ENCODE results near the gene MEI4. TPM values are rescaled to one million over a fixed set of nuclear protein-coding genes. Genes with fewer than 3 reads are reported as not detected.

The MEI4 gene
- total RNA-seq, 1 donor from 2014 or later, result 1.9 TPM

- TF ChIP-seq, protein P1, sequence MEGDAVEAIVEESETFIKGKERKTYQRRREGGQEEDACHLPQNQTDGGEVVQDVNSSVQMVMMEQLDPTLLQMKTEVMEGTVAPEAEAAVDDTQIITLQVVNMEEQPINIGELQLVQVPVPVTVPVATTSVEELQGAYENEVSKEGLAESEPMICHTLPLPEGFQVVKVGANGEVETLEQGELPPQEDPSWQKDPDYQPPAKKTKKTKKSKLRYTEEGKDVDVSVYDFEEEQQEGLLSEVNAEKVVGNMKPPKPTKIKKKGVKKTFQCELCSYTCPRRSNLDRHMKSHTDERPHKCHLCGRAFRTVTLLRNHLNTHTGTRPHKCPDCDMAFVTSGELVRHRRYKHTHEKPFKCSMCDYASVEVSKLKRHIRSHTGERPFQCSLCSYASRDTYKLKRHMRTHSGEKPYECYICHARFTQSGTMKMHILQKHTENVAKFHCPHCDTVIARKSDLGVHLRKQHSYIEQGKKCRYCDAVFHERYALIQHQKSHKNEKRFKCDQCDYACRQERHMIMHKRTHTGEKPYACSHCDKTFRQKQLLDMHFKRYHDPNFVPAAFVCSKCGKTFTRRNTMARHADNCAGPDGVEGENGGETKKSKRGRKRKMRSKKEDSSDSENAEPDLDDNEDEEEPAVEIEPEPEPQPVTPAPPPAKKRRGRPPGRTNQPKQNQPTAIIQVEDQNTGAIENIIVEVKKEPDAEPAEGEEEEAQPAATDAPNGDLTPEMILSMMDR (IDR thresholded peaks at IDR 0.05; ENCODE audit: unreplicated experiment), result no peak
- peaks cover 10% of the 10 kb centered on the region for H3K4me1 Mint-ChIP-seq (ENCODE audit: low read depth)
- no peak overlapping the region for H3K4me3 Mint-ChIP-seq (ENCODE audit: low read depth)
- peaks cover 8% of the 10 kb centered on the region for H3K9me3 Mint-ChIP-seq (ENCODE audit: low read depth)
- DNase-seq (ENCODE audit: low spot score, unreplicated experiment), result no peak
- H3K27me3 Mint-ChIP-seq, result no peaks in the 10 kb centered on the region
- no peak overlapping the region for H3K27ac Mint-ChIP-seq
- H3K36me3 Mint-ChIP-seq (ENCODE audit: insufficient read depth), result no peaks in the 10 kb centered on the region
Measured at GRCh38 chr6:77656999-77657764, 4.3 kb downstream of the MEI4 start.

- no peak overlapping the region for H3K27ac Mint-ChIP-seq
- peaks cover 6% of the 10 kb centered on the region for H3K9me3 Mint-ChIP-seq (ENCODE audit: low read depth)
- H3K27me3 Mint-ChIP-seq, result no peaks in the 10 kb centered on the region
- H3K4me1 Mint-ChIP-seq (ENCODE audit: low read depth), result peaks cover 2% of the 10 kb centered on the region
- no peaks in the 10 kb centered on the region for H3K36me3 Mint-ChIP-seq (ENCODE audit: insufficient read depth)
- DNase-seq (ENCODE audit: low spot score, unreplicated experiment), result no peak
- TF ChIP-seq, protein P1 (IDR thresholded peaks at IDR 0.05; ENCODE audit: unreplicated experiment), result no peak
- no peak overlapping the region for H3K4me3 Mint-ChIP-seq (ENCODE audit: low read depth)
Measured at GRCh38 chr6:77666340-77666739, 13.5 kb downstream of the MEI4 start.

DNA sequence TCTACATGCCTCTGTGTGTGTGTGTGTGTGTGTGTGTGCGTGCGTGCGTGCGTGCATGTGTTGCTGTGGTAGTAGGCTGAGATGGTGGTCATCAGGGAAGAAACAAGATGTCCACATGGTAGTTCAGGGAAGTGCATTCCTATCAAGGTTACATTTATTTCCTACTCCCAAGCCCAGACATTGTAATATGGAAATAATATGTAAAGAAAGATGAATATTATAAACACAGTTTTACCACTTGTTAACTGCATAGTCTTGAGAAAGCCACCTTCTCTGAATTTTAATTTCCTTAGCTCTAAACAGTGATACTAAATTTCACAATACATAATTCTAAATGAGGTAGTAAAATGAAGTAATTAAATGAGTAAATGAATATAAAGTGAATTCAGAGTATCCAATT is 14.0 kb downstream of the MEI4 start:
- TF ChIP-seq, protein P1 (IDR thresholded peaks at IDR 0.05; ENCODE audit: unreplicated experiment), result no peak
- Mint-ChIP-seq H3K36me3 (ENCODE audit: insufficient read depth) (no peaks in the 10 kb centered on the region), H3K27me3 (no peaks in the 10 kb centered on the region)

DNA sequence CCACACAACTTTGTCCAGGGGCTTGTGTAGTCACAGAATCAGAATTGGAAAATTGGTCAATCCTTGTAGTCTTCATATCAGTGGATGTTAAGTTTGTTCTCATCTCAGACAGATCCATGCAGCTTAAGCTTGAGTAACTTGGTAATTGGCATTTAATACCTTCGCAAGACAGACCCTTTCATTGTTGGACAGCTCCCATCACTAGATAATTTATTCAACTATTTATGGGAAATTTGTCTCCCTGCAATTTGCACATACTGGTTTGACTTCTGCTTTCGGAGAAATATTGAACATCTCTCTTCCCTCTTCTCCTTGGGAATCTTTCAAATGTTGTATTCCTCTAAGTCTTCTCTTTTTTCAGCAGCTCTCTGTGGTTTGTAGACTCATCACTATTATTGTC is 17.1 kb downstream of the MEI4 start:
- Mint-ChIP-seq H3K4me3 (ENCODE audit: low read depth) (no peak overlapping the region), H3K27me3 (no peaks in the 10 kb centered on the region), H3K27ac (no peak overlapping the region), H3K4me1 (ENCODE audit: low read depth) (peaks cover 25% of the 10 kb centered on the region), H3K9me3 (ENCODE audit: low read depth) (peaks cover 6% of the 10 kb centered on the region), H3K36me3 (ENCODE audit: insufficient read depth) (no peaks in the 10 kb centered on the region)
- DNase-seq (ENCODE audit: low spot score, unreplicated experiment), result no peak
- TF ChIP-seq, protein P1 (IDR thresholded peaks at IDR 0.05; ENCODE audit: unreplicated experiment), result no peak

More for the DNA sequence above, 14.0 kb downstream of the MEI4 start:
- no peak overlapping the region for H3K27ac Mint-ChIP-seq
- no peak overlapping the region for H3K4me3 Mint-ChIP-seq (ENCODE audit: low read depth)
- peaks cover 6% of the 10 kb centered on the region for H3K4me1 Mint-ChIP-seq (ENCODE audit: low read depth)
- DNase-seq (ENCODE audit: low spot score, unreplicated experiment), result no peak
- peaks cover 6% of the 10 kb centered on the region for H3K9me3 Mint-ChIP-seq (ENCODE audit: low read depth)

GRCh38 chr6:77674211-77674610 is 21.4 kb downstream of the MEI4 start:
- Mint-ChIP-seq H3K27me3 (no peaks in the 10 kb centered on the region), H3K4me3 (ENCODE audit: low read depth) (no peak overlapping the region), H3K36me3 (ENCODE audit: insufficient read depth) (no peaks in the 10 kb centered on the region), H3K9me3 (ENCODE audit: low read depth) (peaks cover 2% of the 10 kb centered on the region), H3K4me1 (ENCODE audit: low read depth) (peaks cover 25% of the 10 kb centered on the region), H3K27ac (no peak overlapping the region)
- TF ChIP-seq, protein P1 (IDR thresholded peaks at IDR 0.05; ENCODE audit: unreplicated experiment), result no peak
- DNase-seq (ENCODE audit: low spot score, unreplicated experiment), result no peak
